SK-N-SH treated with all-trans-retinoic acid at 6 μM for 48 hours (cell line): ENCODE data around the gene TOP2A.

Experiments
- TOX ChIP-seq: fragments of 250-450 bp; sonication (Bioruptor Pico); IDR thresholded peaks from 2 replicates; pipeline ENCODE4 v1.8.0; 2021; ENCODE audit warnings: mild to moderate bottlenecking, moderate library complexity, borderline replicate concordance
- ZFP3 ChIP-seq: fragments of 250-450 bp; sonication (Bioruptor Pico); IDR thresholded peaks from 2 replicates; pipeline ENCODE4 v1.5.0; 2020; ENCODE audit warnings: mild to moderate bottlenecking, moderate library complexity

- TF ChIP-seq ZFP3 (no peak), TOX (no peak)
Measured at GRCh38 chr17:40456396-40456951, 38.8 kb upstream of the TOP2A start.
